NCI-H2171 treated with DMSO at 0.1 percent for 48 hours (cell line): ENCODE results near the gene BICDL2.
"Not testable (repeated sequence)": the region's sequence is repeated elsewhere in the genome, so short reads cannot be mapped to it uniquely, and the experiment has no call there.

Source experiments
- DNase-seq: peaks from one replicate; lab custom pipeline; 2025; lab: John Stamatoyannopoulos, UW

BICDL2 gene, protein sequence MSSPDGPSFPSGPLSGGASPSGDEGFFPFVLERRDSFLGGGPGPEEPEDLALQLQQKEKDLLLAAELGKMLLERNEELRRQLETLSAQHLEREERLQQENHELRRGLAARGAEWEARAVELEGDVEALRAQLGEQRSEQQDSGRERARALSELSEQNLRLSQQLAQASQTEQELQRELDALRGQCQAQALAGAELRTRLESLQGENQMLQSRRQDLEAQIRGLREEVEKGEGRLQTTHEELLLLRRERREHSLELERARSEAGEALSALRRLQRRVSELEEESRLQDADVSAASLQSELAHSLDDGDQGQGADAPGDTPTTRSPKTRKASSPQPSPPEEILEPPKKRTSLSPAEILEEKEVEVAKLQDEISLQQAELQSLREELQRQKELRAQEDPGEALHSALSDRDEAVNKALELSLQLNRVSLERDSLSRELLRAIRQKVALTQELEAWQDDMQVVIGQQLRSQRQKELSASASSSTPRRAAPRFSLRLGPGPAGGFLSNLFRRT

DNA sequence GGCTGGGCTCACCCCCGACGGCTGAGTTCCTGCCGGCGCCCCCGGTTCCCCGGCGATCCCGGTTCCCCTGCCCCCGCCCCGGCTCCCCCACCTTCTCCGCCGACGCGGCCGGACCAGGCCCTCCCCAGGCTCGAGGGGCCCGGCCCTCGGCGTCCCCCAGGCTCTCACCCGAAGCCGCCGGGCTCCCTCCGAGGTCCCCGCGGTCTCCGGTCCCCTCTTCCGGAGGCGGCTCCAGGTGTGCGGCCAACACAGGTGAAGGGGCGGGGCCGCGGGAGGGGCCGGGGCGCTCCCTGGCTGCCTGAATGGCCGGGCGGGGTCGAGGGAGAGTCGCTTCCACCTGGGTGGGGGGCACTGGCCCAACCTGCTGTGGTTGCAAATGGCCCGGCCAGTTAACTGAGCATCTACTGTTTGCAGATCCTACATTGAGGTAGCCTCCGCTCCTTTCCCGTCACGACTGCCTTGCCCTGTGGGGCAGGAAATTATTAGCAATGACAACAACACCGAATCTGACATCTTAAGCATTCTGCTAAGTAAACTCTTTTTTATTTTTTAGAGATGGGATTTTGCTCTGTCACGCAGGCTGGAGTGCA lies at the start of gene BICDL2:
BICDL2 (minus strand) TSS at position 219 of the 590 bp plus-strand sequence. CDS start 1,448 bp downstream, outside the sequence.
- no peak for DNase-seq

DNA sequence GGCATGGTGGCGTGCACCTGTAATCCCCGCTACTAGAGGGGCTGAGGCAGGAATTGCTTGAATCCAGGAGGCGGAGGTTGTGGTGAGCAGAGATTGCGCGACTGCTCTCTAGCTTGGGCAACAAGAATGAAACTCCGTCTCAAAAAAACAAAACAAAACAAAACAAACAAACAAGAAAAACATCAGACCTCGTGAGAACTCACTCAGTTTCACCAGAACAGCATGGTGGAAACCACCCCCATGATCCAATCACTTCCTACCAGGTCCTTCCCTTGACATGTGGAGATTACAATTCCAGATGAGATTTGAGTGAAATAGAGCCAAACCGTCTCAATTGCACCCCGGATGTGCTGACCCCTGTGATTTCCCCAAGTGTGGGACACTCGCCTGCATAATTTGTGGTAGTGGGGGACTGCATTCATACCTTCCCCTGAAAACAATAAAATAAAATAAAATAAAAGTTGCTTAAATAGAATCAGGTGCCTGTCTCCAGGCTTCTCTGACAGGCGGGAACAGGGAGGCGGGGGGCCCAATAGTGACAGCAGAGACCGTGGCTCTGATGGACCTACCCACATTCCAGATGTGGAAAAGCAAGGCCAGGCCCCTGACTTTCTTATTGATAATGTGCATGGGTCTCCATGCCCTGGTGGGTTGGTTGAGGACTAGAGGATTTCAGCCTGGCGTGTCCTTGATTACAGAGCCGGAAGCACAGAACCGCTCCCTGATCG lies 49.3 kb upstream of the BICDL2 start:
- no peak for DNase-seq

DNA sequence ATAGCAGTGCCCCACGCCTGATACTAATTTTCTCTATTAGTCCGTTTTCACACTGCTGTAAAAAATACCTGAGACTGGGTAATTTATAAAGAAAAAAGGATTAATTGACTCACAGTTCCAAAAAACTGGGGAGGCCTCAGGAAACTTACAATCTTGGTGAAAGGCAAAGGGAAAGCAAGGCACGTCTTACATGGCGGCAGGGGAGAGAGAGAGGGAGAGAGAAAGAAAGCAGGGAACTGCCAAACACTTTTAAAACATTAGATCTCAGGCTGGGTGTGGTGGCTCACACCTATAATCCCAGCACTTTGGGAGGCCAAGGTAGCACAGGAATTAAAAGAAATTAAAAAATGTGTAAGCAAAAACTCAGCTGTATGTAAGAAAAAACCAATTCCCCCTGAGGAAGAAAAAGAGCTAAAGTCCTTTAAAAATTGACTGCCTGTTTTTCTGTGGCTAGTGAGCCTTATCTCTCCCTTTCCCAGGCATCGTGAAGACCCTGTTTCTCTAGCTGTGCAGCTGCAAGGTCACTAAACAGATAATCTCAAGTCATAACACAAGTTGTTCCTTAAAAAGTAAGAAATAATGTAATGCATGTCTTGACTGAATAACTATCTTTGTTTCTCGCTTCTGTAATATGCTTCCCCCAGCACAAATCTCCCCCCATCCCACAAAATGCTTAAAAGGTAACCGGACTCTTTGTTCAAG lies 48.4 kb upstream of the BICDL2 start:
- no peak for DNase-seq

DNA sequence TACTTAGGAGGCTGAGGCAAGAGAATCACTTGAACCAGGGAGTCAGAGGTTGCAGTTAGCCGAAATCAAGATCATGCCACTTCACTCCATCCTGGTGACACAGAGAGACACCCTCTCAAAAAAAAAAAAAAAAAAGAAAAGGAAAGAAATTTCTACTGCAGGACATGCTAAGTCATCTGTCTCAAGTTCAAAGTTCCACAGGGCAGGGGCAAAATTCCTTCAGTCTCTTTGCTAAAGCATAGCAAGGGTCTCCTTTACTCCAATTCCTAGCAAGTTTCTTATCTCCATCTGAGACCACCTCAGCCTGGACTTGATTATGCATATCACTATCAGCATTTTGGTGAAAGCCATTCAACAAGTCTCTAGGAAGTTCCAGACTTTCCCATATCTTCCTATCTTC lies 47.7 kb upstream of the BICDL2 start:
- no peak for DNase-seq

DNA sequence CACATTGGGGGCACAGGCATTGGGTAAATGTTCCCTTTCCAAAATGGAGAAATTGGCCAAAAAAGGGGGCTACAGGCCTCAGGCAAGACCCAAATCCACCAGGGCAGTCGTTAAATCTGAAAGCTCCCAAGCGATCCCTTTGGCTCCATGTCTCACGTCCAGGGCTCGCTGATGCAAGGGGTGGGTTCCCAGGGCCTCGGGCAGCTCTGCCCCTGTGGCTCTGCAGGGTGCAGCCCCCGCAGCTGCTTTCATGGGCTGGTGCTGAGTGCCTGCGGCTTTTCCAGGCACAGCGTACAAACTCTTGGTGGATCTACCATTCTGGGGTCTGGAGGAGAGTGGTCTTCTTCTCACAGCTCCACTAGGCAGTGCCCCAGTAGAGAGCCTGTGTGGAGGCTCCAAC lies 46.7 kb upstream of the BICDL2 start:
- not testable (repeated sequence) for DNase-seq

DNA sequence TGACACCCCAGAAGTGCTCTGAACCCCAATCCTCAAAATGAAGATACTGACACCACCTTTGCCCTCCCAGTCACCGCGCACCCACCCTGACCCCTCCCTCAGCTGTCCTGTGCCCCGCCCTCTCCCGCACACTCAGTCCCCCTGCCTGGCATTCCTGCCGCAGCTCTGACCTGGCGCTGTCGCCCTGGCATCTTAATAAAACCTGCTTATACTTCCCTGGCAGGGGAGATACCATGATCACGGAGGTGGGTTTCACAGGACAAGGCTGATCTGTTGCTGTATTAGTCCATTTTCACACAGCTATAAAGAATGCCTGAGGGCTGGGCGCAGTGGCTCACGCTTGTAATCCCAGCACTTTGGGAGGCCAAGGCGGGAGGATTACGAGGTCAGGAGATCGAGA lies 45.2 kb upstream of the BICDL2 start:
- not testable (repeated sequence) for DNase-seq

DNA sequence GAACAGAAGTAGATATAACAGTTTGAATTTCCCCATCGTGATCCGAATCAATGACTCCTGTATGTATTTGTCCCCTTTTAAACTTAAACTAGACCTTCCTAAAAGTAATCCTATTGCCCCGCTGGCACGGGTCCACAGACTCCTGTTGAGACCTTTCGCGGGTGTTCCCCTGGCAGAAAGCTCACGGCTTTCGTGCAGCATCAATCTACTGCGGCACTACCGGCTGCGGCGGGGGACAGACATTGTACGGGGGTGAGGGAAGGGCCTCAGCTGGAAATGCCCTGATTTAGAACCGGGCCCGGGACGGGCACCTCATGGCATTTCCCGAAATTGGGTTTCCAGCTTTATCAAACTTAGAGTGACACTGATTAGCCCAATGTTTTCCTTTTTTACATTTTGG lies 43.3 kb upstream of the BICDL2 start:
- no peak for DNase-seq

DNA sequence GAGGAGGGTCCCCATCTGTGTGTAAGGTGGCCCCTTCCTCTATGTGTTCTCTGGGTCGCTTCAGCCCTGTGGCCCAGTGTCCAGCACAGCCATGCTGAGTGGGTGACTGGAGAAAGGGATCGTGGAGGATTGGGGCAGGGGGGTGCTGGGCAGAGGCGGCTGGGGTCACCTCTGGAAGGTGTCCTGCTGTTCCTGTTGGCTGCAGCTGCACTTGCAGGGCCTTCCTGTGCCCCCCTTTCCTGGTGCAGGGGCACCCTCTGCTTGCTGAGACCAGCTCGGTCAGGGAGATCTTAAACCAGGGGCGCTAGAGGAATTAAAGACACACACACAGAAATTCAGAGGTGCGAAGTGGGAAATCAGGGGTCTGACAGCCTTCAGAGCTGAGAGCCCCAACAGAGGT lies 39.8 kb upstream of the BICDL2 start:
- no peak for DNase-seq

DNA sequence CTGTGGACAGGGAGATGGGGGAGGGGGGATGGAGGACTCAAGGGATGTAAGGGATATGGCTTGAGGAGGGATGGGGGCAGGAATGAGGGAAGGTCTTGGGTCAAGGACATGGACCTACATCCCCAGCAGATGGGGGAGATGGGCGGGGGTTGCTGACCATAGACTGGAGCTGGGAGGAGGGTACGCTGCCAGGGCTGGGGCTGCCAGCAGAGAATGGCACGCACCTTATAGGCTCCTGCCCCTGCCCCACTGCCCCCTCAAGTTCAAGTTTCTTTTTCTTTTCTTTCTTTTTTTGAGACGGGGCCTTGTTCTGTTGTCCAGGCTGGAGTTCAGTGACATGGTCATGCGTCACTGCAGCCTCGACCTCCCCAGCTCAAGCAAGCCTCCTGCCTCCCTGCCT lies 39.2 kb upstream of the BICDL2 start:
- not testable (repeated sequence) for DNase-seq

DNA sequence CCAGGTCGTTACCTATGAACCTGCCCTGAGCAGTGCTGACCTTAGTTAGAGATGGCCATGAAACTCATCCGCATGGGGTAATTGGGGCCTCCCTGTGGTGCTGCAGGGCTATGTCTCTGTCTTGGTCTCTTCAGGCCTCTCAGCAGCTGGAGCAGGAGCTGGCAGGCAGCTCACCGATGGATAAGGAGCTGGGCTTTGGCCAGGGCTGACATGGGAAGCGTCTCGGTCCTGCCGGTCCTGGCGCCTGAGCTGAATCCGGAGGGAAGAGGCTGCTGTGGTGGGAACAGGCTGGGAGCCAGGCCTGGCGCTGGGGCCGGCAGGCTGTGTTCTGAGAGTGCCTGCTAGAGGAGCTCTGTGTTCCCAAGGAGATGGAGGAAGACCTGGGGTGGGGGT lies 38.8 kb upstream of the BICDL2 start:
- no peak for DNase-seq

DNA sequence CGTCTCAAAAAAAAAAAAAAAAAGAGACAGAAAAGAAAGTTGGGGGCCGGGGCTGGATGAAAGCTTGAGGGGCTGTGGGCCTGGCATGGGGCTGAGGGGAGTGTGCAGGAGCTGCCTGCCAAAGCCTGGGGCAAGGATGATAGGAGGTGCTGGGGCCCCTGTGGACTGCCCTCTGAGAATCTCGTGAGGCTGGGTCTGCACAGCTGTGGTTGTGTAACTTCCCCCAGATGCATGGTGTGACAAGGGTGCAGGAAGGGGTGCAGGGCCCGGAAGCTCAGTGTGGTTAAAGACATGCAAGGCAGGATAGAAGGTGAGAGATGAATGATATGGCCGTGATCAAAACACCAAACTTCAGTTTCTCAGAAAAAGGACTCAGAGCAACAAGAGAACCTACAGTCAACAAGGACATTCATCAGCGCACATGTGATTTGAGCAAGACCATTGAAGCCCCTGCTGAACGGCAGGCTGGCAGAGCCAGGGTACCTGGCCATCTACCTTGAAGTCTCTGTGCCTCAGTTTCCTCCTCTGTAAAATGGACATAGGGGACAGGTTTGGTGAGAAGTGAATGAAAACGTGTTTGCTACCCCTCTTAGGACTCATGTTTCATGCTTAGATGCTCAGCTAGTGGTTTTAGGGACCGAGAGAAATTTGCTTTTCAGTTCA lies 38.2 kb upstream of the BICDL2 start:
- no peak for DNase-seq

DNA sequence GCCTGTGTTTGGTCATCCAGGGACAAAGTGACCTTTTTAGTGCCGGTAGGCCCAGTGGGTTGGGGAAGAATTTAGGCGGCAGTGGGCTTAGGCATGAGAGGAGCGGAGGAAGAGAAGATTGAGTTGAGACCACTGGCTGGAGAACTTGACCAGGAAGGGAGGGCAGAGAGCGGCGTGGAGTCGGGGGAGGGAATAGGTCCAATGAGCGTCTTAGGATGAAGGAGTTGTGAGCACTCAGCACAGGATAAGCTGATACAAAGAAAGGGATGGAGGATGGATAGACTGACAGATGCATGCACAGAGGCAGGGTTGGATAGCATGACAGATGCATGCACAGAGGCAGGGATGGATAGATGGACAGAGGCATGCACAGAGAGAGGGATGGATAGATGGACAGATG lies 36.7 kb upstream of the BICDL2 start:
- no peak for DNase-seq

DNA sequence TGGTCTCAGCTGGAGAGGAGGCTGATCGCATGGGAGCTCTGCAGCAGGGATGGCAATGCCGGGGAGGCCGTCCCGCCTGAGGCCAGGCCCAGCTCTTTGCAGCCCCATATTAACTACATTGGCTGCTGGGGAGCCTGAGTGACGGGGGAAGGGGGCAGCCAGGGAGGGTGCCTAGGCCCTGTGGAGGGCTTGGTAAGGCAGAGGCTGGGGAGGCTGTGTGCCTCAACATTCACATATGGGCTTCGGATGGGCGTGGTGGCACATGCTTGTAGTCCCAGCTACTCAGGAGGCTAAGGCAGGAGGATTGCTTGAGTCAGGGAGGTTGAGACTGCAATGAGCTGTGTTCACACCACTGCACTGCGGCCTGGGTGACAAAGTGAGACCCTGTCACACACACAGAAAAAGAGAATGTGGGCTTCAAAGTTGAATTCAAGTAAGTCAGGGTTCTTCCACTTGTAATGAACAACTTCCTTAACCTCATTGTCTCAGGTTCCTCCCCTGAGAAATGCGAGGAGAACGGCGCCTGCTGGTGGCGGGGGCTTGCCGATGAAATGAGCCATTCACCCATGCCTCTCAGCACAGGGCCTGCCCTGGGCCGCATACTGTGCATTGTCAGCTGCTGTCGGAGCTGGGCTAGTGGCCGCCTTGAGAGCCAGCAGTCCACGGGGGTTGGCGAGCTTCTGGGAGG lies 36.0 kb upstream of the BICDL2 start:
- not testable (repeated sequence) for DNase-seq

DNA sequence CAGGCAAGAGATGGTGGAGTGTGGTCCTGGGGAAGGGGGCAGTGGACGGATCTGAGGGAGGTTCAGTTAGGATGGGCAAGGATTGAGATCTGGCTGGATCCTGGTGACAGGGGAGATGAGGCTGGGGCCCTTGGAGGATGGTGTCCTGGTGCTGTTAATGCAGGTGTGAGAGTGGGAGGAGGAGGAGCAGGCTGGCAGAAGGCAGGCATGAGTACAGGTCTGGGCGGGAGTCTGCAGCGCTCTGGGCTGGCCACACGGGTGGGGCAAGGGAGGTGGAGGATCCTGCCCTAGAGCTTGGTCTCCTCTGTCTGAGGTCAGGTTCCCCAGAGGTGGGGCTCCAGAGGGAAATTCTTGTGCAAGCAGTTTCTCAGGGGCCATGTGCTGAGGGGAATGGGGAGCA lies 35.4 kb upstream of the BICDL2 start:
- not testable (repeated sequence) for DNase-seq

DNA sequence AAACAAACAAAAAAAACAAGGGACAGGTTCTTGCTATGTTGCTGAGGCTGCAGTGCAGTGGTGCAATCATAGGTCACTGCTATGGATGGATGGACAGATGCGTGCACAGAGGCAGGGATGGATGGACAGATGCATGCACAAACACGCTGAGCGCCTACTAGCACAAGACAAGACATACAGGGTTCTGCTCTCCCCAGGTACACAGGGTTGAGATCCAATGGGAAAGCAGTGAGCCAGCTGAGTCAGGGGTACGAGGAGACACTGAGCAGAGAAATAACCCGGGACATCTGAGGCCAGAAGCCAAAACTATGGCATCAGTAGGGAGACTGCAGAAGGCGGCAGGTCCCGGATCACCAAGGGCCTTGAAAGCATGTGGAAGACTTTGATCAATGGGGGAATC lies 34.9 kb upstream of the BICDL2 start:
- no peak for DNase-seq

DNA sequence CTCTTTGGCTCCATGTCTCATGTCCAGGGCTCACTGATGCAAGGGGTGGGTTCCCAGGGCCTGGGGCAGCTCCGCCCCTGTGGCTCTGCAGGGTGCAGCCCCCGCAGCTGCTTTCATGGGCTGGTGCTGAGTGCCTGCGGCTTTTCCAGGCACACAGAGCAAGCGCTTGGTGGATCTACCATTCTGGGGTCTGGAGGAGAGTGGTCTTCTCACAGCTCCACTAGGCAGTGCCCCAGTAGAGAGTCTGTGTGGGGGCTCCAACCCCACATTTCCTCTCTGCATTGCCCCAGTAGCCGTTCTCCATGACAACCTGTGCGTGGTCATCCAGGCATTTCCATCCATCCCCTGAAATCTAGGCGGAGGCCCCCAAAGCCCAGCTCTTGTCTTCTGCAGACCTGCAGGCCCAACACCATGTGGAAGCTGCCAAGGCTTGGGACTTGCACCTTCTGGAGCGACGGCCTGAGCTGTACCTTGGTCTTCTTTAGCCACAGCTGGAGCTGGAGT lies 33.9 kb upstream of the BICDL2 start:
- DNase-seq: no peak

DNA sequence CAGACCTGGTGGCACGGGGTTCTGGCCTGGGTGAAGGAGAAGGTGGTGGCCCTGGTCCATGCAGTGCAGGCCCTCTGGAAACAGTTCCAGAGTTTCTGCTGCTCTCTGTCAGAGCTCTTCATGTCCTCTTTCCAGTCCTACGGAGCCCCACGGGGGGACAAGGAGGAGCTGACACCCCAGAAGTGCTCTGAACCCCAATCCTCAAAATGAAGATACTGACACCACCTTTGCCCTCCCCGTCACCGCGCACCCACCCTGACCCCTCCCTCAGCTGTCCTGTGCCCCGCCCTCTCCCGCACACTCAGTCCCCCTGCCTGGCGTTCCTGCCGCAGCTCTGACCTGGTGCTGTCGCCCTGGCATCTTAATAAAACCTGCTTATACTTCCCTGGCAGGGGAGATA lies 32.4 kb upstream of the BICDL2 start:
- not testable (repeated sequence) for DNase-seq

DNA sequence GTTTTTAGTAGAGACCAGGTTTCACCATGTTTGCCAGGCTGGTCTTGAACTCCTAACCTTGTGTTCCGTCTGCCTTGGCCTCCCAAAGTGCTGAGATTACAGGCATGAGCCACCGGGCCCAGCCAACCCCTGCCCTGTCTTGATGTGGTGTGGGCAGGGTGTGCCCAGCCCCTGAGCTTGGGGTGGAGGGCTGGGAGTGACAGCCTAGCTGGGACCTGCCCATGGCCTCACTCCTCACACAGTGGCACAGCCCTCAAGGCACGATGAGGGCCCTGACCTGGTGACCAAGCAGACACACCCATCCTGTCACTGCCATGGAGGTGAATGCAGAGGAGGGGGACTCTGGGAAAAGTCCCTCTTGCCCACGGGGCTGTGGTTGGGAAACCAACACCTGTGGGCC lies 31.7 kb upstream of the BICDL2 start:
- DNase-seq: no peak

DNA sequence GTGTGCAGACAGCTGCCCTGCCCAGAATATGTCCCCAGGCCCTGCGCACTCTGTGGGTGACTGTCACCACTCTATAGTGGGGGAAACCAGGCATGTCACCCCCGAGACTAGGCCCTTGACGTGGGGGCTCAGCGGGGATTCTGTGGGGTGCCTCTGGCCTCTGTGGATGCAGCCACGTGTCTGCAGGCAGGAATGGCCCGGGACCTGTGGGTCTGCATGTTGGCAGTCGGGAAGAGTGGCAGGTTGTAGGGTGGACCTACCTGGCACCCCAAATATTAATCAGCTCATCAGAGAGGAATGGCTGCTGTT lies 29.6 kb upstream of the BICDL2 start:
- DNase-seq: no peak

DNA sequence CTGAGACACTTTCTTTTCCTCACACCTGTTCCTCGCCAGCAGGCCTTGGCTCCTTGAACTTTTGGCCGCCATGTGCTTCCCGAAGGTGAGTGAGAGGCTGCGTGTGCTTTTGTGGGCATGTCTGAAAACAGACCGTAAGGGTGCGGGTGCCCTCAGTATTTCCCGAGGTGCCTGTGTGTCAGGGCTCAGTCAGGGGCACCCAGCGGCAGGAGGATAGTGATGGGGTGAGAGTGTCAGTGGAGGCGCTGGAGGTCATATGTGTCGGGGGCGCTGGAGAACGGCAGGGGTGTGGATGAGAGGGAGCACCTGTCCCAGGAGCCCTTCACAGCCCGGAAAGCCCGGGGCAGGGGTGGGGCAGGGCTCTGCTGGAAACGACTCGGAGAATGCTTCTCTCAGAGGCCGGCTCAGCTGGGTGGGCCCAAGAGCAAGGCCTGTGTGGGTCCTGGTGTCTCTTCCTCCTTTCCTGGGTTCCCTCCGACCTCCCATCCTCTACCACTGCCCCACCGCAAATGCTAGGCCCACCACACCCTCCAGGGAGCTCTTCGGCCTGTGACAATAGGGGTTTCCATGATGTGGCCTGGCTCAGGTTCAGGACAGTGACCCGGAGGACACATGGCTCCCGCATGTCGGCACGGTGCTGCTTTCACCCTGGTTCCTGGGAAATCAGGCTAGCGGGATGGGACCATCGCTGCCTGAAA lies 29.1 kb upstream of the BICDL2 start:
- no peak for DNase-seq
